A549 (cell line): ENCODE results near the gene ORC4. TPM values are rescaled to one million over a fixed set of nuclear protein-coding genes. Genes with fewer than 3 reads are reported as not detected.

ENCODE experiments used
- ATAC-seq, 2 experiments: fragments of 200-7000 bp in 1 of 2; fragments of >200 bp in 1 of 2; cut with Nextera tagmentation in 1 of 2; cut with Tn5 transposase in 1 of 2; 3 replicates each; pipeline versions ENCODE4 v1.8.0 to v1.9.1; 2018 to 2020; ENCODE audit warnings: mild to moderate bottlenecking in 1 of 2, moderate library complexity in 1 of 2
- CTCF ChIA-PET: fragments of 300-600 bp; sonication (Branson Sonifier 250); formaldehyde crosslinking; extraction: SDS; loops from one replicate; lab custom pipeline; 2021; ENCODE audit warnings: antibody characterized with exemption, inconsistent platforms; lab: Yijun Ruan, JAX
- POLR2A ChIA-PET: fragments of 350-600 bp; formaldehyde crosslinking; extraction: SDS; loops from one replicate; lab custom pipeline; 2021; ENCODE audit warnings: antibody characterized with exemption, inconsistent platforms; lab: Yijun Ruan, JAX
- DNase-seq, 2 experiments: peaks; one replicate each; pipeline versions ENCODE4 v3.0.0 to v3.0.0-alpha.2; 2011 to 2016; ENCODE audit warnings: low read depth in 1 of 2, low spot score in 1 of 2
- FAIRE-seq: peaks from 2 replicates; lab custom pipeline; 2011; peaks lifted over from hg19 to GRCh38; lab: Jason Lieb, UNC
- H3K27ac ChIP-seq, 2 experiments: fragments of >200 bp; sonication (Bioruptor Twin); formaldehyde crosslinking; 3 replicates each; pipeline ENCODE4 v1.5.1; 2016 to 2017
- H3K4me1 ChIP-seq: fragments of >200 bp; sonication (Bioruptor Twin); formaldehyde crosslinking; 3 replicates; pipeline ENCODE4 v1.6.1; 2016
- H3K4me2 ChIP-seq: fragments of >200 bp; sonication (Bioruptor Twin); formaldehyde crosslinking; 3 replicates; pipeline ENCODE4 v1.6.1; 2016
- H3K4me3 ChIP-seq: fragments of >200 bp; sonication (Bioruptor Twin); formaldehyde crosslinking; 3 replicates; pipeline ENCODE4 v1.5.1; 2016
- H3K9me3 ChIP-seq: fragments of >200 bp; sonication (Bioruptor Twin); formaldehyde crosslinking; 3 replicates; pipeline ENCODE4 v1.6.1; 2016
- BHLHE40 ChIP-seq: IDR thresholded peaks from 2 replicates; pipeline ENCODE4 v1.6.1; 2012; ENCODE audit warnings: low read depth, low read length, inconsistent platforms
- CBX8 ChIP-seq: fragments of 200-600 bp; sonication (generic); IDR thresholded peaks from 2 replicates; pipeline ENCODE4 v1.6.1; 2016
- CHD2 ChIP-seq: fragments of 150-350 bp; IDR thresholded peaks from 2 replicates; pipeline ENCODE4 v1.6.1; 2014; ENCODE audit warnings: low read length; ENCODE audit not compliant: partially characterized antibody
- FOXS1 ChIP-seq: fragments of 250-450 bp; sonication (Bioruptor Pico); IDR thresholded peaks from 2 replicates; pipeline ENCODE4 v1.5.0; 2020; ENCODE audit warnings: mild to moderate bottlenecking, moderate library complexity
- HOXA7 ChIP-seq: fragments of 250-450 bp; sonication (Bioruptor Pico); IDR thresholded peaks from 2 replicates; pipeline ENCODE4 v1.5.0; 2020; ENCODE audit warnings: mild to moderate bottlenecking, moderate library complexity
- MAZ ChIP-seq: fragments of 150-350 bp; IDR thresholded peaks from 2 replicates; pipeline ENCODE4 v1.6.1; 2014; ENCODE audit warnings: antibody characterized with exemption, low read depth, low read length, borderline replicate concordance
- MYC ChIP-seq: IDR thresholded peaks from 2 replicates; pipeline ENCODE4 v1.6.1; 2012; ENCODE audit warnings: mild to moderate bottlenecking, inconsistent platforms, low read length, improper control_type of control experiment, borderline replicate concordance
- POLR2A ChIP-seq: IDR thresholded peaks from 2 replicates; pipeline ENCODE4 v1.6.1; 2012; ENCODE audit warnings: mild to moderate bottlenecking, low read length
- RFX5 ChIP-seq: fragments of 450-650 bp; IDR thresholded peaks from 2 replicates; pipeline ENCODE4 v1.7.1; 2014; ENCODE audit warnings: antibody characterized with exemption, mild to moderate bottlenecking, moderate library complexity
- SMC3 ChIP-seq: fragments of >200 bp; sonication (Bioruptor Twin); formaldehyde crosslinking; IDR thresholded peaks from 3 replicates; pipeline ENCODE4 v1.6.1; 2018; ENCODE audit warnings: inconsistent platforms
- SREBF2 ChIP-seq: fragments of 450-650 bp; IDR thresholded peaks from 2 replicates; pipeline ENCODE4 v1.6.1; 2014; ENCODE audit warnings: mild to moderate bottlenecking, moderate library complexity
- ZC3H11A ChIP-seq: fragments of 450-650 bp; IDR thresholded peaks from 2 replicates; pipeline ENCODE4 v1.6.1; 2014; ENCODE audit warnings: antibody characterized with exemption, mild to moderate bottlenecking
- ZNF302 ChIP-seq: fragments of 250-450 bp; sonication (Bioruptor Pico); IDR thresholded peaks from 2 replicates; pipeline ENCODE4 v1.9.0; 2021; ENCODE audit warnings: inconsistent platforms, mild to moderate bottlenecking, moderate library complexity
- ZSCAN20 ChIP-seq: fragments of 250-450 bp; sonication (Bioruptor Pico); IDR thresholded peaks from 2 replicates; pipeline ENCODE4 v1.8.0; 2022; ENCODE audit warnings: mild to moderate bottlenecking, moderate library complexity
- WGBS: methylation state at CpG from one replicate; pipeline ENCODE4 v1.1.6; 2017; ENCODE audit errors: missing lambda C conversion rate; 5-methylcytosine and 5-hydroxymethylcytosine counted together
- polyA plus RNA-seq, 4 experiments: library from polyadenylated mRNA; depleted of rRNA in 3 of 4; stranded (reverse); fragments of >200 nt; fragmentation: RNase III in 1 of 4; extraction: RNeasy Plus Mini Kit Qiagen cat#74134 plus additional on column Dnase treatment in 1 of 4; gene quantifications; 2 replicates in 3 of 4; 3 replicates in 1 of 4; pipeline ENCODE4 v1.2.3, GENCODE V29; 2011 to 2017
- TF ChIP-seq, protein P1 (sequence below): fragments of 150-350 bp; IDR thresholded peaks from 2 replicates; pipeline ENCODE4 v1.6.1; 2014; ENCODE audit warnings: low read depth, mild to moderate bottlenecking, low read length
- TF ChIP-seq, protein P2 (sequence below): fragments of 200-600 bp; sonication (generic); IDR thresholded peaks from 2 replicates; pipeline ENCODE4 v1.6.1; 2016; ENCODE audit warnings: antibody characterized with exemption, mild to moderate bottlenecking, moderate library complexity
- TF ChIP-seq, protein P3 (sequence below): fragments of 450-650 bp; IDR thresholded peaks from 2 replicates; pipeline ENCODE4 v1.6.1; 2014; ENCODE audit warnings: antibody characterized with exemption
- TF ChIP-seq, protein P4 (sequence below): fragments of 250-450 bp; sonication (Bioruptor Pico); IDR thresholded peaks from 2 replicates; pipeline ENCODE4 v1.5.0; 2020; ENCODE audit warnings: low read depth, mild to moderate bottlenecking, moderate library complexity
- TF ChIP-seq, protein P5 (sequence below): fragments of >200 bp; sonication (Bioruptor Twin); formaldehyde crosslinking; IDR thresholded peaks from 3 replicates; pipeline ENCODE4 v1.5.1; 2016

ORC4 gene
- polyA plus RNA-seq, 2 of the 4 experiments (the other 2 are of a cell fraction) = 38.5 to 99.1 TPM

DNA sequence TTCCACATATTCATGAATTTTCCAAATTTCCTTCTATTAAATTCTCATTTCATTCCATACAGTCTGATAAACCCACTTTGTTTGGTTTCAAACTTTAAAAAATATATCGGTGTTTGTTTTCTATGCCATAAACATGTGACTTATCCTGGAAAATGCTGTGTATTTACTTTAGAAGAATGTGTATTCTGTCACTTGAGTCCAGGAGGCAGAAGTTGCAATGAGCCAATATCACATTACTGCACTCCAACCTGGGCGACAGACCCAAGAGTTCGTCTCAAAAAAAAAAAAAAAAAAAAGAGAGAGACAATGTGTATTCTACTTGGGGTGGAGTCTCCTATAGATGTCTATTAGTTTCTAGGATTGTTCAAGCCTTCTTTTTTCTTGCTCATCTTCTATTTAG is 32.1 kb upstream of the ORC4 start:
- FAIRE-seq (no peak), DNase-seq (no peak), ATAC-seq (no peak)
- CTCF ChIA-PET = no interaction called here
- POLR2A ChIA-PET = no interaction called here
- Histone ChIP-seq H3K4me3 (no peak overlapping the region), H3K27ac (no peak overlapping the region), H3K9me3 (no peaks in the 10 kb centered on the region), H3K4me2 (no peak overlapping the region), H3K4me1 (0 out of 3 replicates have a peak, but pooled peaks cover 2% of the 10 kb centered on the region)
- TF ChIP-seq ZSCAN20 (CRISPR knock-in tag) = no peak
- 93% methylated on average over 3 of the region's 3 CpGs for WGBS

DNA sequence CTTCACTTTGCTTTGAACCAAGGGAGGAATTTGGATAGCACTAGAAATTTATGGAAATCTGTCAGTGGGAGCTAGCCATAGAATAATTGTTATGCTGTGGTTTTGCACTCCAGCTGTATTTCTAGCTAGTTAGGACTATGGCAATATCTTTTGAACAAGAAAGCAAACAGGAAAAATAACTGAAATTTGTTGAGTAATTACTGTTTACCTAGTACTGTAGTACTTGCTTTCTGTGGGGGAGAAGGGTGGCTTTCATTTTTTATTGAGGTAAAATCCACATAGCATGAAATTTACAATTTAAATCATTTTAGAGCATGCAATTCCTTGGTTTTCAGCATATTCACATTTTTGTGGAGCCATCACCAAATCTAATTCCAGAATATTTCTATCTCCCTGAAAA is 28.7 kb upstream of the ORC4 start:
- ChIA-PET CTCF (no interaction called here), POLR2A (interaction anchor here (1.1 kb wide), 1 partner anchor 29 kb away, joined by 4 read pairs; the partner anchor contains the start of genes MBD5 and ORC4)
- FAIRE-seq (no peak), ATAC-seq (no peak)
- no peaks in the 10 kb centered on the region for H3K9me3 ChIP-seq
- TF ChIP-seq, protein P1, sequence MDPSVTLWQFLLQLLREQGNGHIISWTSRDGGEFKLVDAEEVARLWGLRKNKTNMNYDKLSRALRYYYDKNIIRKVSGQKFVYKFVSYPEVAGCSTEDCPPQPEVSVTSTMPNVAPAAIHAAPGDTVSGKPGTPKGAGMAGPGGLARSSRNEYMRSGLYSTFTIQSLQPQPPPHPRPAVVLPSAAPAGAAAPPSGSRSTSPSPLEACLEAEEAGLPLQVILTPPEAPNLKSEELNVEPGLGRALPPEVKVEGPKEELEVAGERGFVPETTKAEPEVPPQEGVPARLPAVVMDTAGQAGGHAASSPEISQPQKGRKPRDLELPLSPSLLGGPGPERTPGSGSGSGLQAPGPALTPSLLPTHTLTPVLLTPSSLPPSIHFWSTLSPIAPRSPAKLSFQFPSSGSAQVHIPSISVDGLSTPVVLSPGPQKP = no peak
- TF ChIP-seq SREBF2 (no peak), MYC (no peak), BHLHE40 (no peak), POLR2A (no peak), CBX8 (no peak), ZC3H11A (no peak), SMC3 (no peak), CHD2 (no peak), HOXA7 (CRISPR knock-in tag) (no peak), RFX5 (no peak), FOXS1 (CRISPR knock-in tag) (no peak), ZNF302 (no peak), MAZ (no peak)
- TF ChIP-seq, protein P2, sequence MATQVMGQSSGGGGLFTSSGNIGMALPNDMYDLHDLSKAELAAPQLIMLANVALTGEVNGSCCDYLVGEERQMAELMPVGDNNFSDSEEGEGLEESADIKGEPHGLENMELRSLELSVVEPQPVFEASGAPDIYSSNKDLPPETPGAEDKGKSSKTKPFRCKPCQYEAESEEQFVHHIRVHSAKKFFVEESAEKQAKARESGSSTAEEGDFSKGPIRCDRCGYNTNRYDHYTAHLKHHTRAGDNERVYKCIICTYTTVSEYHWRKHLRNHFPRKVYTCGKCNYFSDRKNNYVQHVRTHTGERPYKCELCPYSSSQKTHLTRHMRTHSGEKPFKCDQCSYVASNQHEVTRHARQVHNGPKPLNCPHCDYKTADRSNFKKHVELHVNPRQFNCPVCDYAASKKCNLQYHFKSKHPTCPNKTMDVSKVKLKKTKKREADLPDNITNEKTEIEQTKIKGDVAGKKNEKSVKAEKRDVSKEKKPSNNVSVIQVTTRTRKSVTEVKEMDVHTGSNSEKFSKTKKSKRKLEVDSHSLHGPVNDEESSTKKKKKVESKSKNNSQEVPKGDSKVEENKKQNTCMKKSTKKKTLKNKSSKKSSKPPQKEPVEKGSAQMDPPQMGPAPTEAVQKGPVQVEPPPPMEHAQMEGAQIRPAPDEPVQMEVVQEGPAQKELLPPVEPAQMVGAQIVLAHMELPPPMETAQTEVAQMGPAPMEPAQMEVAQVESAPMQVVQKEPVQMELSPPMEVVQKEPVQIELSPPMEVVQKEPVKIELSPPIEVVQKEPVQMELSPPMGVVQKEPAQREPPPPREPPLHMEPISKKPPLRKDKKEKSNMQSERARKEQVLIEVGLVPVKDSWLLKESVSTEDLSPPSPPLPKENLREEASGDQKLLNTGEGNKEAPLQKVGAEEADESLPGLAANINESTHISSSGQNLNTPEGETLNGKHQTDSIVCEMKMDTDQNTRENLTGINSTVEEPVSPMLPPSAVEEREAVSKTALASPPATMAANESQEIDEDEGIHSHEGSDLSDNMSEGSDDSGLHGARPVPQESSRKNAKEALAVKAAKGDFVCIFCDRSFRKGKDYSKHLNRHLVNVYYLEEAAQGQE = no peak
- TF ChIP-seq, protein P3, sequence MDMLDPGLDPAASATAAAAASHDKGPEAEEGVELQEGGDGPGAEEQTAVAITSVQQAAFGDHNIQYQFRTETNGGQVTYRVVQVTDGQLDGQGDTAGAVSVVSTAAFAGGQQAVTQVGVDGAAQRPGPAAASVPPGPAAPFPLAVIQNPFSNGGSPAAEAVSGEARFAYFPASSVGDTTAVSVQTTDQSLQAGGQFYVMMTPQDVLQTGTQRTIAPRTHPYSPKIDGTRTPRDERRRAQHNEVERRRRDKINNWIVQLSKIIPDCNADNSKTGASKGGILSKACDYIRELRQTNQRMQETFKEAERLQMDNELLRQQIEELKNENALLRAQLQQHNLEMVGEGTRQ = no peak
- TF ChIP-seq, protein P4, sequence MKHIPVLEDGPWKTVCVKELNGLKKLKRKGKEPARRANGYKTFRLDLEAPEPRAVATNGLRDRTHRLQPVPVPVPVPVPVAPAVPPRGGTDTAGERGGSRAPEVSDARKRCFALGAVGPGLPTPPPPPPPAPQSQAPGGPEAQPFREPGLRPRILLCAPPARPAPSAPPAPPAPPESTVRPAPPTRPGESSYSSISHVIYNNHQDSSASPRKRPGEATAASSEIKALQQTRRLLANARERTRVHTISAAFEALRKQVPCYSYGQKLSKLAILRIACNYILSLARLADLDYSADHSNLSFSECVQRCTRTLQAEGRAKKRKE (CRISPR knock-in tag) = no peak
- TF ChIP-seq, protein P5, sequence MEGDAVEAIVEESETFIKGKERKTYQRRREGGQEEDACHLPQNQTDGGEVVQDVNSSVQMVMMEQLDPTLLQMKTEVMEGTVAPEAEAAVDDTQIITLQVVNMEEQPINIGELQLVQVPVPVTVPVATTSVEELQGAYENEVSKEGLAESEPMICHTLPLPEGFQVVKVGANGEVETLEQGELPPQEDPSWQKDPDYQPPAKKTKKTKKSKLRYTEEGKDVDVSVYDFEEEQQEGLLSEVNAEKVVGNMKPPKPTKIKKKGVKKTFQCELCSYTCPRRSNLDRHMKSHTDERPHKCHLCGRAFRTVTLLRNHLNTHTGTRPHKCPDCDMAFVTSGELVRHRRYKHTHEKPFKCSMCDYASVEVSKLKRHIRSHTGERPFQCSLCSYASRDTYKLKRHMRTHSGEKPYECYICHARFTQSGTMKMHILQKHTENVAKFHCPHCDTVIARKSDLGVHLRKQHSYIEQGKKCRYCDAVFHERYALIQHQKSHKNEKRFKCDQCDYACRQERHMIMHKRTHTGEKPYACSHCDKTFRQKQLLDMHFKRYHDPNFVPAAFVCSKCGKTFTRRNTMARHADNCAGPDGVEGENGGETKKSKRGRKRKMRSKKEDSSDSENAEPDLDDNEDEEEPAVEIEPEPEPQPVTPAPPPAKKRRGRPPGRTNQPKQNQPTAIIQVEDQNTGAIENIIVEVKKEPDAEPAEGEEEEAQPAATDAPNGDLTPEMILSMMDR = no peak
- TF ChIP-seq, all 56 proteins: peak for 0
- H3K4me1 ChIP-seq = 0 out of 3 replicates have a peak, but pooled peaks cover 2% of the 10 kb centered on the region
- H3K27ac ChIP-seq = no peak overlapping the region
- no peak overlapping the region for H3K4me3 ChIP-seq
- no peak overlapping the region for H3K4me2 ChIP-seq
- no peak for DNase-seq
